HG03159 (cell line): ENCODE data around the gene HSFX4.
A peak's percentile ranks its signal among the peaks of the same experiment; 100 is the strongest.
"Not testable (repeated sequence)": the region's sequence is repeated elsewhere in the genome, so short reads cannot be mapped to it uniquely, and the experiment has no call there.

Source experiments
- ATAC-seq: cut with Tn5 transposase; IDR thresholded peaks from one replicate; pipeline ENCODE4 v1.9.1; 2021; ENCODE audit warnings: mild to moderate bottlenecking, moderate library complexity; ENCODE audit not compliant: unreplicated experiment

The HSFX4 gene, protein sequence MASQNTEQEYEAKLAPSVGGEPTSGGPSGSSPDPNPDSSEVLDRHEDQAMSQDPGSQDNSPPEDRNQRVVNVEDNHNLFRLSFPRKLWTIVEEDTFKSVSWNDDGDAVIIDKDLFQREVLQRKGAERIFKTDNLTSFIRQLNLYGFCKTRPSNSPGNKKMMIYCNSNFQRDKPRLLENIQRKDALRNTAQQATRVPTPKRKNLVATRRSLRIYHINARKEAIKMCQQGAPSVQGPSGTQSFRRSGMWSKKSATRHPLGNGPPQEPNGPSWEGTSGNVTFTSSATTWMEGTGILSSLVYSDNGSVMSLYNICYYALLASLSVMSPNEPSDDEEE

DNA sequence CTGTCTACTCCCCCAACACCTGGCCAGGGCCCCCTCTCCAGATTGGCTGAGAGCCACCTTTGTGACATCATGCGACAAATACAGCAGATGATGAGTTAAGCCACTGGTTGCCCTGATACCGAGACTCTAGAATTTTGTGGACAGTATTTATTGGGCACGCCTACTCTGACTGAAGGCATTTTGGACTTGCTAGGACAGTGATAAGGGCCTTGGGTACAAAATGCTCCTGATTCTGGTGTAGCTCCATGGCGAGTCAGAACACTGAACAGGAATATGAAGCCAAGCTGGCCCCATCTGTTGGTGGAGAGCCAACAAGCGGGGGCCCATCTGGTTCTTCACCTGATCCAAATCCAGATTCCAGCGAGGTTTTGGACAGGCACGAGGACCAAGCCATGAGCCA, at the start of gene HSFX4:
HSFX4 (plus strand) TSS at position 174 of the 400 bp plus-strand sequence; CDS start at position 246, 72 bp downstream.
- not testable (repeated sequence) for ATAC-seq

GRCh38 chrX:149881081-149881711, 48.2 kb upstream of the HSFX4 start, which contains the start of gene MAGEA8:
Gene MAGEA8 (plus strand): TSS chrX:149881183. CDS start chrX:149884273, 3,090 bp downstream.
- no peak for ATAC-seq

- ATAC-seq = not testable (repeated sequence)
Measured at GRCh38 chrX:149890828-149891227, 38.5 kb upstream of the HSFX4 start.

DNA sequence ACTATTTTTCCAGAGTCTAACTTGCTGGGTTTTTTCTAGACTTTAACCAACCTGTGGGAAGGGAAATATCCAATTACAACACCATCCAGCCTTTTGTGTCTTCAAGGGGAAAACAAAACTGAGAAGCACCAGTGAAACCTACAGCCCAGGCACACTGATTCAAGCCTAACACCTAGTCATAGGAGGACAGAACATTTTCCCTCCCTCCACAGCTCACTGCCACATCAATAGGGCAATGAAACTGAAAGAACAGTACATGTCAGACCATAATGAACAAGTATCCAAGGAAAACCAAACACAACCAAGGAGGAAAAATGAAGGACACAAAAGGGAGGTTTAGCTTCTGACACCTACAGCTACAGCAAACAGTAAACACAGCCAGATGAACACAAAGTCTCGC, 30.8 kb upstream of the HSFX4 start:
- no peak for ATAC-seq

GRCh38 chrX:149903889-149904748, 25.3 kb upstream of the HSFX4 start:
- ATAC-seq = peak; percentile 76

DNA sequence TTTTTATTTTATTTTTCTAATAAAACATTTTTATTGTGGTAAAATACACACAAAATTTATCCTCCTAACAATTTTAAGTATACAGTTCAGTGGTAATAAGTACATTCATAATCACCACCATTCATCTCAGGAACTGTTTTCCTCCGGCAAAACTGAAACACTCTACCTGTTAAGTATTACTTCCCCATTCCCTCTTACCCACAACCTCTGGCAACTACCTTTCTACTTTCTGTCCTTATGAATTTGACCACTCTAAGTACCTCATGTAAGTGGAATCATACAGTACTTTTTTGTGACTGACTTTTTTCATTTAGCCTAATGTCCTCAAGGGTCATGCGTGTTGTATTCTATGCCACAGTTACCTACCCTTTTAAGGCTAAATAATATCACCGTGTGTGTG, 21.1 kb upstream of the HSFX4 start:
- peak; percentile 45 for ATAC-seq

- ATAC-seq = no peak
Measured at GRCh38 chrX:149908727-149909126, 20.6 kb upstream of the HSFX4 start.

DNA sequence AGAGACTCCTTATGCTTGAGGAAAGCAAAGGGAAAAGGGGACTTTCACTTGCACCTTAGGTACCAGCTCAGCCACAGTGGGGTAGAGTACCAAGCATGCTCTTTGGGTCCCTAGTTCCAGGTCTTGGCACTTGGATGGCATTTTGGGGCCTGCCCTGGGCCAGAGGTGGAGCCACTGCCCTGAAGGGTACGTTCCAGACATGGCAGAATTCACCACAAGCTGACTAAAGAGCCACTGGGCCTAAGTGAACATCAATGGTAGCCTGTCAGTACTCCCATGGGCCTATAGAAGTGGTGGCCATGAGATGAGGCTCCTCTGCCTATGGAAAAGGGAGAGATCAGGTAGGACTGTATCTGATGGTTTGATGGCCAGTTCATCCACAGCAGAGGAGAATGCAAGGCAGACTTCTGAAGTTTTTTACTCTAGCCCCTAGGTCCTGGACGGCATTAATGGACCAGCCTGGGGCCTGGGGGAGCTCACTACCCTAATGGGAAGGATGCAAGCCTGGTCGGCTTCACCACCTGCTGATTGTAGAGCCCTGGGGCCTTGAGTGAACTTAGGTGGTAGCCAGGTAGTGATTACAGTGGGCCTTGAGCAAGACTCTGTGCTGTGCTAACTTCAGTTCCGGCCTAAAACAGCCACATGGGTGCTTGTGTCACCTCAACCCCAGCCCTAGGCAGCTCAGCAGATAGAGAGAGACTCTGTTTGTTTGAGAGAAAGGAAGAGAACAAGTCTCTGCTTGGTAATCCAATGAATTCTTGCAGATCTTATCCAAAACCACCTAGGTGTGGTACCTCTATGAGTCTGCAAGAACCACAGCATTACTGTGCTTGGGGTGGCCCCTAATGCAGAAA, 19.8 kb upstream of the HSFX4 start:
- peak; percentile 42 for ATAC-seq

DNA sequence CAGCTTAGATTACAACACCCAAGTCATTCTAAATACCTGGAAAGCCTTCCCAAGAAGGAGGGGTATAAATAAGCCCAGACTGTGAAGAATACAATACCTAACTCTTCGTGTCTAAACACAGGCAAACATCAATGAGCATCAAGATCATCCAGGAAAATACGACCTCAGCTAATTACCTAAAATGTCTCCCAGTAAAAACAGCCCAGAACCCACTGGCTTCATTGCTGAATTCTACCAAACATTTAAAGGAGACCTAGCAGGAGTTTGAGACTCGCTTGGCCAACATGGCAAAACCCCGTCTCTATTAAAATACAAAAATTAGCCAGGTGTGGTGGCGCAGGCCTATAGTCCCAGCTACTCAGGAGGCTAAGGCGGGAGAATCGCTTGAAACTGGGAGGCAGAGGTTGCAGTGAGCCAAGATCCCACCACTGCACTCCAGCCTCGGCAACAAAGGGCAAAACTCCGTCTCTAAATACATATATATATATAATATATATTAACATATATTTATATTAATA, 19.1 kb upstream of the HSFX4 start:
- ATAC-seq = peak; percentile 33

DNA sequence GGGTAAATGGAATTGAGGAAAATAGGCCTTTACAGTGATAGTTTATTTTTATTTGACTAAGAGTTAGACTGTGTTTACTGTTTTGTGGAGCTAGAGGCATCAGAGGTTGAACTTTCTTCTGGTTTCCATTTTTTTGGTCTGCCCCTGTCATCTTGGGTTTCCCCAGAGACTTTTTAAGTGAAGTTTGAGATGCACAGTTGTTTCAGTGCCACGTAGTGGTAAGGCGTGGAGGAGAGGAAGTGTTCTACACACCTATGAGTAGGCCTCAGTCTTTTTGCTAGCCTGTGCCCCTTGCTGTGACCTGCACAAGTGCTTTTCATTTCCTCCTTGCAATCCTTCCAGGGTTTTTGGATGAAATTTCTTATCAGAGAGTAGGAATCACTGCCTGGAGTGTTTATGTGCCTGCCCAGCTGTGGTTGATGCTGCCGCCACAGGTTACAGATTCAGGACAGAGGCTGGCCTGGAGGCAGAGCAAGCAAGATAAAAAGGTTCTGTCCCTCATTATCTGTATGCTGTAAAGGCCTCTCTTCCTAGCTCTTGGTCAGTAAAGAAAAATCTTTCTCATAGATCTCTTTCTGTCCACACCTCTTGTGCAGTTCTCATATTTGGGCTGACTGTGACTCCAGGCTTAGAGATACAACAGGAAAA, 12.5 kb upstream of the HSFX4 start:
- peak; percentile 72 for ATAC-seq

GRCh38 chrX:149923836-149924235, 5.5 kb upstream of the HSFX4 start:
- not testable (repeated sequence) for ATAC-seq

DNA sequence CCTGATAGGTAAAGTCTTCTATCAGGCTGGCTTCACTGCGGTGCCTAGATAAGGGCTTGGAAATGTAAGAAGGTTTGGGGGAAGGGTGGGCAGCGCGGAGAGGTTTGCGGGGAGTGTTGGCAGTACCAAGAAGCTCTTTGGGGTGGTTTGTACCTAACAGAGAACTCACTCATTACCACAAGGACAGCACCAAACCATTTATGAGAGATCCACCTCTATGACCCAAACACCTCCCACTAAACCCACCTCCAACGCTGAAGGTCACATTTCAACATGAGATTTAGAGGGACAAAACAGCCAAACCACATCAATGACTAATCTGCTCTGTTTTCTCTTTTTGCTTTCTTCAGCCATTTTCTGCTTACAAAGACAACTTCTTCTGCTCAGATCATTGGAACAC, 4.9 kb upstream of the HSFX4 start:
- ATAC-seq = not testable (repeated sequence)

- not testable (repeated sequence) for ATAC-seq
Measured at GRCh38 chrX:149927245-149927963, 2.0 kb upstream of the HSFX4 start.

GRCh38 chrX:149927964-149928258, 1.5 kb upstream of the HSFX4 start:
- not testable (repeated sequence) for ATAC-seq

GRCh38 chrX:149928635-149929034, 738 bp upstream of the HSFX4 start:
- not testable (repeated sequence) for ATAC-seq

- ATAC-seq = not testable (repeated sequence)
Measured at GRCh38 chrX:149931355-149931754, 2.0 kb downstream of the HSFX4 start.

GRCh38 chrX:149932150-149932549, 2.8 kb downstream of the HSFX4 start:
- ATAC-seq = not testable (repeated sequence)

- peak; percentile 42 for ATAC-seq
Measured at GRCh38 chrX:149932970-149933369, 3.6 kb downstream of the HSFX4 start.

DNA sequence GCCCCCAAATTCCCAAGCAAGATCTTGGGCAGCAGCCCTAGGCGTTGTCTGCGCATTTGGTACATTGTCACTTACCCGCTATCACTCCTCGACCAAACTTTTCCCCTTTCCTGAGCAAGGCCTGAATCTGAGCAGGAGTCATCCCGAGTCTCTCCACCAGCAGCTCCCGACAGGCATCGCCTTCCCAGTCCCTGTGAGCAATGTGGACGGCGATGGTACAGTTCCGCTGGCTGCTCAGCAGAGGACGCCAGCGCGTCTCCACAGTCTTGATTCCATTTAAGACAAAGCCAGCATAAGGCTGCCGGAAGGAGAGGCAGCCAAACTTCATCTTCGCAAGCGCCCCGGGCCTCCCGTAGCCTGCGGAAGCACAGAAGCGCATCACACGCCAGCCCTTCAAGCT, 4.2 kb downstream of the HSFX4 start:
- ATAC-seq = not testable (repeated sequence)
